ENCODE measurements around the gene CPPED1. TPM values are rescaled to one million over a fixed set of nuclear protein-coding genes. Genes with fewer than 3 reads are reported as not detected.

CPPED1 gene
- total RNA-seq, 1 experiment from 2014 or later: 15.3 TPM

DNA sequence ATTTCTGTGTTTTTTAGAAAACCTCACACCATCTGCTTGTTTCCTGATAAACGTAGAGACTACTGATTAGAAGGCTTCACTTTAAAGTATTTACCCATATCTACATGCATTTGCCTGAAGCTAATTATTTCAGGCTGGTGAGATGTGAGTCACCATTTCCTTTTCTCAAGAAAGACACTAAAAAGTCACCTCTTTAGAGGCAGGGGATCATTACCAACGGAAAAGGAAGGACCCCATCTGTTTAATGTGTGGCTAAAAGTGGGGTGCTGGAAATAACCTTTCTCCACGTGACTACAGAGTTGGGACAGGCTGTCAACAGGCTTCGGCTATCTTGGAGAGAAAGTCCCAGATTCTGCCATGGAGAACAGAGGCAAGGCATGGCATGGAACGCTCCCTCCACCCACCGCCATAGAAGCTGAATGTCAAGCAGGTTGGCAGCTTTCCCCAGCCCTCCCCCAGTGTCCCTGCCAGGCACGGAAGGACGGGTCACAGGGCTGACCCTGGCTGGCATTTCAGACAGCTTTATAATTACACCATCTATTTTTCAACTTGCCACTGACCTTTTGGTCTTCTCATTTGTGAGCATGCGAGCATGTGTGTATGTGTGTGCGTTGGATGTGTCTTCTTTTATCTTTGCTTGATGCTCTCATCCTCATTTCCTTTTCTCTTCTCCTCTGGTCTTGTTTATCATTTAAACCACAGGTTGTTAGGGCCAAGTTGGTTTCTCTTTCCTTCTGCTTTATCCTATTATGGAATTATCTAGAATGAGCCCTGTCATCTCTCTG is 157.0 kb downstream of the CPPED1 start:
- peak; percentile 39 for DNase-seq (ENCODE audit: low spot score)

DNA sequence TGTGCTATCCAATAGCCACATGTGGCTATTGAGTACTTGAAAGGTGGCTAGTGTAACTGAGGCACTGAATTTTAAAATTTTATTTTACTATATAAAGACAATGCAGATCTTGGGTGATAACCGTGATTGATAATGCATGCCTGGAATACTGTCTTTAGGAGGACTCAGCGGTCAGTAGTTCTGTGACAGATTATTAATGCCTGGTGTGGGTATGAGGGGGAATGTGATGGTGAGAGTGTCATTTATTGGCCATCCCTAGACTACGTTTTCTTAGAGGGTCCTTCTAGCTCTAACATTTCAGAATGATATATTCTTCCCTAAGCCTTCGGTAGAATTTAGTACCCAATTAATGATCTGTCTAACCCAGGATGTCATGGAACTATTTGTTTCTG is 157.6 kb downstream of the CPPED1 start:
- DNase-seq (ENCODE audit: low spot score): no peak

DNA sequence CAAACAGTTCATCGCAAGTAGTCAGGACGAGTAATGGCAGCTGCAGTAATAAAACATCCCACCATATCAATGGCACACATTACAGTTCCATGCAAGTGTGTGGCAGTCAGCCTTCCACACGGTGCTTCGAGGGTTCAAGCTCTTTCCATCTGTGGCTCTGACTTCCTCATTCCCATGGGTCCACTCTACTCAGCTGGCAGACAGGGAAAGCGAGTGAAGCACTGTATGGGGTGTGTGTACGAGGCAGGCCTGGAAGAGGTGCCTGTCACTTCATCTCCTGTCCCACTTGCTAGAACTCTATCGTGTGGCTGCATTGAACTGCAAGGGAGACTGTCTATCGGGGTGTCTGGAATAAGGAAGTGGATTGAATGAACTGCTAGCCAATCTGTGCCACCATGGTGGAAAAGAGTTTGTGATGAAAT is 160.6 kb downstream of the CPPED1 start:
- DNase-seq (ENCODE audit: low spot score): no peak

DNA sequence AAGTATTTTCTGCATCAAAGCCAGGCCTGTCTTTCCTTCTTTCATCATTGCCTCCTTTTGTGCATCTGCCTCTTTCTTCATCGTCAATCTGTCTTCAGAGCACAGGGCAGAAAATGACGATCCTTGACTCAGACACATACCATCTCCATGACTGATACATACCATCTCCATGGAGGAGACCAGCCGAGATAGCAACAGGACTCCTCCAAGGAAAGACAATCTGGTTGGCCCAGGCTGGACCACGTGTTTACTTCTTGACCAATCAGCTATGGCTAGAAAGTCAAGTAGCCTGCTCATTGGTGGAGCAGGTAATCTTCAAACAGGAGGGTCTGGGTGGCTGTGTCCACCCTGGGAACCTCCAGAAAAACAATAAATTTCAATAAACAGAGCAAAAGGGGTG is 164.6 kb downstream of the CPPED1 start:
- peak; percentile 13 for DNase-seq (ENCODE audit: low spot score)

DNA sequence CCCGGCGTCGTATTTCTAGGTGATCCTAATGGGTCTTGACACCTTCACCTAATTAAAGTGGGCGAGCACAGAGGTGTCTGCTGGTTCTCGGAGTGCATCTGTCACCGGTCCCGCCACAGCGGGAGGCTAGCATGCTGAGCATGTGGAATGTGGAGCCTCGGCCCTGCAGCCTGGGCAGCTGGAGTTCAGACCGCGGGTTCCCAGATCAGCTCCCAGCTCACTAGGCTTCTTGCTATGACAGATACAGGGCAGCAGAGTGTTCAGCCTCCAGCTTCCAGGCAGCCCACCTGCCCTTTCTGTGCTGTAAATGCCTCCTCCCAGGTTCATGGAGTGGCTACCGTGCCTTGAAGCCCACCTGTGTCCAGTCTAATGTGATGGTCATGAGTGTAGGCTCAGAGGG is 166.7 kb downstream of the CPPED1 start:
- no peak for DNase-seq (ENCODE audit: low spot score)

DNA sequence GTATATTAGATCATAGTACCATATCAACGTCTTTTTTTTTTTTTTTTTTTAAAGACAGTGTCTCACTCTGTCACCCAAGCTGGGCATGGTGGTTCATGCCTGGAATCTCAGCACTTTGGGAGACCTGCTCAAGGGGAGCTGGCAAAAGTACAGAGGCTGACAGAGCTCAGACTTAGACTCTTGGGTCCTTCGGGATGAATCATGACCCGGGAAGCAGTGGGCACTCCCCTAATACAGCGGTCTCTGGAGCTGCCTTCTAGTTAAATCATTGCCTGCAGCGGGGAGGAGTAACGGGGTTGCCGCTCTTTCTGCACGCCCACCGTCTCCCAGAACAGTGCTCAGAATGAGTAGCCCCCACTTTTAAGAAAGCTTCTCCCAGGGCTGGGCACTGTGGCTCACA is 174.4 kb downstream of the CPPED1 start:
- no peak for DNase-seq (ENCODE audit: low spot score)

DNA sequence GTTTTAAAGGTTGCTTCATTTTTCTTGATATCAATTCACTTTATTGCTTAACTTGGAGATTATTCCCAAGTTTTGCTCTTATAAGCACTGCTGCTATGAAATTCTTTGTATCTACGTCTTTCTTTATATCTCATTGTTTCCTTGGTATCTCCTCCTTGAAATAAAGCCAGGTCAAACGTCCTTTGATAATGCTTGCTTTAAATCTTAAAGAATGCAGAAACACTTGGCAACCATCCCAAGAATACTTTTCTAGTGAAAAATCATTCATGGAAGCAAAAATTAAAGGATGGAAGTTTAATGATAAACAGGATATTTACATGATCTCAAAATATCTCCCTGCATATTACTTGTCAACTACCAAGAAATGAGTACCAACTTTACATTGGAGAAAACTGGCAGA is 175.2 kb downstream of the CPPED1 start:
- DNase-seq (ENCODE audit: low spot score): no peak

DNA sequence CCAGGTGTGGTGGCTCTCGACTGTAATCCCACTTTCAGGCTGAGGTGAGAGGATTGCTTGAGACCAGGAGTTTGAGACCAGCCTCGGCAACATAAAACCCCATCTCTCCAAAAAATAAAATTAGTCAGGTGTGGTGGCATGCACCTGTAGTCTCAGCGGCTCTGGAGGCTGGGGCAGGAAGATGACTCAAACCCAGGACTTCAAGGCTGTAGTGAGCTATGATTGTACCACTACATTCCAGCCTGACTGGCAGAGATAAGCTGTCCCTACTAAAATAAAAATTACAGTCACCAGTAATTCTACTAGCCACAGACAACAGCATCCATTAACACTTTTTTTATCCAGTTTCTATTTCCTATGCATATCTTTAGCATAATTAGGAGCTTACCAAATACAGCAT is 176.3 kb downstream of the CPPED1 start:
- no peak for DNase-seq (ENCODE audit: low spot score)

DNA sequence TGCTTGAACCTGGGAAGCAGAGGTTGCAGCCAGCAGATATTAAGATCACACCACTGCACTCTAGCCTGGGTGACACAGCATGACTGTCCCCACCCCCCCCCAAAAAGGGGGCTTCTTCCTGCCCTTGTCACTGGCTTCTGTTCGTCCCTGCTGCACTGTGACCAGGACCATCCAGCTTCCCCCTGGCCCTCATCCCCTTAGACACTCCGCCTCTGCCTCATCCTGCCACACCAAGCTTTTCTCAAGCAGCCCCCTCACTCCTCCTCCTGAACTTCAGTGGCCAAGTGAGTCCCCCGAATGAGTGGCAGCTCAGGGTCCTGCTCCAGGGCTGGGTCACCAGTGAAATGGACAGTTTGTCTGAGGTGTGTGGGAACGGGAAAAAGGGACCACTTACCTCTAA is 177.3 kb downstream of the CPPED1 start:
- DNase-seq (ENCODE audit: low spot score): no peak

DNA sequence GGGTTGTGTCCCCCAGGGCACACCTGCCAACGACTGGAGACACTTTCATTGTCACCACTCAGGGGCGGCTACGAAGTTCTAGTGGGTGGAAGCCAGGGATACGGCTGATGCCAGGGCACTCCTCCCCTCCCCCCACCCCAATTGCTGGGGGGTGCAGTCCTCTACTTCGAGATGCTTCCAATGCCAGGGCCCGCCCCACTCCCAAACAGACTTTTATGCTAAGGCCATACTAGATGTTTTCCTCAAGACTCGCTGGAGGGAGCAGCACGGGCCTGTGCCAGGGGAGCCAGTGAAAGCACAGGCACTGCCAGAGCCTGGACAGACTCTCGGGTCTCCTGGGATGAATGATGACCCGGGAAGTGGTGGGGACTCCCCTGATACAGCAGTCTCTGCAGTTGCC is 178.0 kb downstream of the CPPED1 start:
- DNase-seq (ENCODE audit: low spot score): no peak

DNA sequence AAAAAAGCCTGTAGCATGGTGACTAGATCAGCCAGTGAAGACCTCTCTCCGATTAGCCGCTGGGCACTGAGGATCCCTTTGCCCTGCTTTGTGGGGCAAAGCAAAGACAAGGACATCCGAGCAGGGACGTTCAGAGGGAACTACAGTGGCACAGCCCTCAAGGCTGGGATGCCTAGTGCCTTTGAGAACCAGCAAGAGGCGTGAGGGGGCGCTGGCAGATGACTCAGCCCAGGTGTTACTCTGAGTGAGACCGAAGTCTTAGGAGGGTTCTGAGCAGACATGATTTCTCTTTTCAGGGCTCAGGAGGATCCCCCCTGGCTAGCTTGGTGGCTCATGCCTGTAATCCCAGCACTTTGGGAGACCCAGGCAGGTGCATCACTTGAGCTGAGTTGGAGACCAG is 178.6 kb downstream of the CPPED1 start:
- DNase-seq (ENCODE audit: low spot score): no peak

DNA sequence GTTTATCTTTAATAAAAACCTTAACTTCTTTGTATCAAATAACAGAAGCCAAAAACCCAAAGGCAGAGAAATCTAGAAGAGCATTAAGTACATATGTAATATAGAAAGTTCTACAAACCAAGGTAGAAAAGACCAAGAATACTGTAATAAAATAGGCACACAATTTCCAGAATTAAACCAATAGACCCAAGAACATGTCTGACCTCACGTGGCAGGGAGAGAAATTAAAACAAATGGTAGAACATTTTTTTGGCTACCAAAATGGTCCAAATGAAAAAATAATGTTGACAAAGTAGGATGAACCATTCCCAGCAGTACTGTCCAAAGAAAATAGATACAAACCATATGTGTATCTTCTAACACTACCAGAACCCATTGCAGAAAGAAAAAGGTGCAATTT is 183.5 kb downstream of the CPPED1 start:
- DNase-seq (ENCODE audit: low spot score): no peak

DNA sequence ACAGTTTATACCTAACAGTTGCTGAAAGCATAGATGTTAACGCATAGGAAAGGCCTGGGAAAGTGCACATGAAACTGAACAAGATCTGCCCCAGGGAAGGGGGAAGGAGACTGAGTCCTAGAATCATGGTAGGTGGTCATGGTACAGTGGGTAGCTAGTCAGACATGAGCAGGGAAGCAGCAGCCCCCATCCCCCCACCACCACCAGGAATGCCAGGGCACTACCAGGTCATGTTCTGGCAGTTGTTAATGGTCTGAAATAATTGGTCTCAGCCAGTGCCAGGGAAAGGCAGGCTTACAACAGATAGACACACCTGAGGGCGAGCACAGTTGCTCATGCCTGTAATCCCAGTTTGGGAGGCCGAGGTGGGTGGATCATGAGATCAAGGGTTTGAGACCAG is 185.2 kb downstream of the CPPED1 start:
- DNase-seq (ENCODE audit: low spot score): no peak

DNA sequence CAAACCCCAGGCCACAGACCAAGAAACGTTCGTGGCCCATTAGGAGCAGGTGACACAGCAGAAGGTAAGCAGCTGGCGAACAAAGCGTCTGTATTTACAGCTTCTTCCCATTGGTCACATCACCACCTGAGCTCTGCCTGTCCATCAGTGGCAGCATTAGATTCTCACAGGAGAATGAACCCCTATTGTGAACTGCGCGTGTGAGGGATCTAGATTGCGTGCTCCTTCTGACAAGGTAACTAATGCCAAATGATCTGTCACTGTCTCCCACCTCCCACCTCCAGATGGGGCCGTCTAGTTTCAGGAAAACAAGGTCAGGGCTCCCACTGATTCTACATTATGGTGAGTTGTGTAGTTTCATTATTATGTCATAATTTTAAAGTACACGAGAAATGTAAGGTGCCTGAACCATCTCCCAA is 186.3 kb downstream of the CPPED1 start:
- no peak for DNase-seq (ENCODE audit: low spot score)

DNA sequence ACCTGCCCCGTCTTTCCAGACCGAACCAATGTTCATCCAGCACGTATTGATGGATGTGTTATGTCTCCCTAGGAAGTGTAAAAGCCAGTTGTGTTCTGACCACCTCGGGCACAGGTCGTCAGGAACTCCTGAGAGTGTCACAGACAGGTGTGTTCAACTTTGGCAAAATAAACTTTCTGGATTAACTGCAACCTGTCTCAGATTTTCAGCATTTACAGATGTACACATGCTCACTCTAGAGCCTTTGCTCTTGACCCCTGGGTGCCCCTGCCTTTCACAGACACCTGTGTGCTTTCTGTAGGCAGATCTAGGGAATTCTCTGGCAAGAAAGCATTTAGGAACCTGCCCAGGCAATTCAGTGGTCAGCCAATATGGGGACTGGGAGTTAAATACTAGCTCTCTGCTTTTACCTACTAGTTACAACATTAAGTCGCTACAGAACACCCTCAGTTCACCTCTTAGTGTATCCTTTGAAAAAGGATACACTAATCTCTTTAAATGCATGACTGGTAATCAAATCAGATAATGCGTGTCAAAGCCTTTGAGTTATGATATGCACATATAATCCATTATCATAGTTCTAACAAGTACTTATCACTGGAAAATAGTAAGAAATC is 188.9 kb downstream of the CPPED1 start:
- no peak for DNase-seq (ENCODE audit: low spot score)

DNA sequence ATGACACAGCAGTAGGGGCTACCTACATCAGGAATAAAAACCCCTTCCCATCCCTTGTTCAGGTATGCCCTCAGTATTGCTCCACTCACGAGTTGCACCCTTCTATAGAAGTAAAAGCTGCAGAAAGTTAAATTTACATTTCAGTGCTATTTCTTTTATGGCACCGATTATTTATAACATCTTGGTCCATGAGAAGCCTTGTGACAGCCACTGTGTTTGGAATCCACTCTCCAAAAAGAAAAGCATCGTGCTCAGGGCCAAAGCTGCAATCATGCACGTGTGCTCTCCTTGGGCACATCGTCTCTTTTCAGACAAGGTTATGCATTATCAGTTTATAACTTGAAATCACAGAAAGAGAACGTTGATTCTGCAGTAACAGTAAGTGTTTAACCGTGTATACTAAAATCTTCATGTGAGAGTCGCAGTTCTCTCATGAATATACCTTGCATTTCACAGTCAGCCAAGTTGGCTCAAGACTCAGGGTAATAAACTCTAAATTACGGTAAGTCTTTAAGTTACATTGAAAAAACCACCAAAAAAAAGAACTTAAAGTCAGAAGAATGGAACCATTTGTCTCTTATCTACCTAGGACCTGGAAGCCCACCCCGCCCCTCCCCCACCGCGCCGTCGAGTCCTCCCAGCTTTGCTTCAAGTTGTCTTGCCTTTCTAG is 189.6 kb downstream of the CPPED1 start:
- DNase-seq (ENCODE audit: low spot score): no peak

DNA sequence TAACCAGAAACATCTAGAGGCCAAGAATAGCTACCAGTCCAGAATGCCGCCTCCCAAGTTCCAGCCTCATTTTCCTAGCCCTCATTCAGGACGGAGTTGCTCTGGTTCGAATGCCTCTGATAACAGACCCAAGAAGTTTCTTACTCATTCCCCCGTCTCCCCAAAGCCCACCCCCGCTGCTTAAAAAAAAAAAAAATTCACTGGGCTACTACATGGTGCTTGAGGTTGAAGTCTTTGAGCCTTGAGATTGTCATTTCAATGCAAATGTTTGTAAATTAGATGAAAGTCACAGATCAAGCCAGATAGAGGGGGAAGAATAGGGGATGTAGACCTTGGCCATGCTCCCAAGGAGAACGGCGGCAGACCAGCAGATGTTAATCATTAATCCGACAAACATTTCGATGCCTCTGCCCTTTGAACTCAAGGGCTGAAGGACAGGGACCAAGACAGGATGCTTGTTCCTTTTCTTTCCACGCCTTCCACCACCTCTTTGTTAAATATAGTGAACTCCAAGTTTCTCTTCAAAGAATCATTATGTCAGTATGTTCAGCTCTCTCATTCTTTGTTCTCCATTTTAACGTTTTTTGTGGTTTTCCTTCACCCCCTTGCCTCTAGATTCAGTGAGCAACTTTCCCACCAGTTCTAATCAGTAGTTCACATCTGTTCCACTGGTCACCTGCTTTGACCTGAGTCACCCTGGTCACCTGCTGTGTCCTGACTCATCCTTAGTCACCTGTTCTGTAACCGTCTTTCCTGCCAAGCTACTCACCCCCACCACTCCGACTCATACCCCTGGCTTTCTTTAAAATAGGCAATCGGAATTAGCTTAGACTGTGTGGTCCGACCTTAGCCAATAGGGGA is 190.3 kb downstream of the CPPED1 start:
- DNase-seq (ENCODE audit: low spot score): peak; percentile 29

DNA sequence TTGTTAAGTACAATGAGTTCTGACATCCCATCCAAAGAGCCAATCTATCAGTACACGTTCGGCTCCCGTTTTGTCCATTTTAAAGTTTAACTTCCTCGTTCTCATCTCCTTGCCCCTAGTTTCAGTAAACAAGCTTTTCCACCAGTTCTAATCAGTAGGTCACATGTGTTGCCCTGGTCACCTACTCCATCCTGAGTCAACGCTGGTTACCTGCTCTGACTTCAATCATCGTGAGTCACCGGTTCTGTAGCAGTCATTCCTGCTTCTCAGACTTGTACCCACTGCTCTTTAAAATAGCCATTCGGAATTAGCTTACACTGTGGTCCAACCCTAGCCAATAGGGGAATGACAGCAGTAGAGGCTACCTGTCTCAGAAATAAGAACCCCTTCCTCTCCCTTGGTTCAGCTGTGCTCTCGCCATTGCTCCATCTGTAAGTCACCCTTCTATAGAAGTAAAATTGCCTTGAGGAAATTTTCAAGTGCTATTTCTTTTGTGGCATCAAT is 191.0 kb downstream of the CPPED1 start:
- DNase-seq (ENCODE audit: low spot score): no peak

DNA sequence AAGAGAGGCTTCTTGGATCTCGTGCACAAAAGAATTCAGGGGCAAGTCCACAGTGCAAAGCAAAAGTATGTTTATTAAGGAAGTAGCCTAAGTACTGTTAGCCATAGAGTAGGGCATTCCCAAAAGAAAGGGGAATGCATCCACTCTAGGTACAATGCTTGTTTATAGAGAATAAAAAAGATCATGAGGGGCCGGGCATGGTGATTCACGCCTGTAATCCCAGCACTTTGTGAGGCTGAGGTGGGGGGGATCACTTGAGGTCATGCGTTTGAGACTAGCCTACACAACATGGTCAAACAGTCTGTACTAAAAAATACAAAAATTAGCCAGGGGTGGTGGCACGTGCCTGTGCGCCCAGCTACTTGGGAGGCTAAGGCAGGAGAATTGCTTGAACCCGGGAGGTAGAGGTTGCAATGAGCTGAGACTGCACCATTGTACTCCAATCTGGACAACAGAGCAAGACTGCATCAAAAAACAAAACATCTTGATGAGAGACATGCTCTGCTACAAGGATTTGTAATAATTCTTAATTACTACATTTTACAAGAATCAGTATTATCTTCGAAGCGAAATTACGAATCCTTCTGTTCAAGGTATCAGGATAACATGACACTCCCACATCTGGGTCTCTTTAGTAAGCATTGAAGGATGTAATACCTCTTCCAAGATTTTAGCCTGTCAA is 191.6 kb downstream of the CPPED1 start:
- DNase-seq (ENCODE audit: low spot score): no peak

DNA sequence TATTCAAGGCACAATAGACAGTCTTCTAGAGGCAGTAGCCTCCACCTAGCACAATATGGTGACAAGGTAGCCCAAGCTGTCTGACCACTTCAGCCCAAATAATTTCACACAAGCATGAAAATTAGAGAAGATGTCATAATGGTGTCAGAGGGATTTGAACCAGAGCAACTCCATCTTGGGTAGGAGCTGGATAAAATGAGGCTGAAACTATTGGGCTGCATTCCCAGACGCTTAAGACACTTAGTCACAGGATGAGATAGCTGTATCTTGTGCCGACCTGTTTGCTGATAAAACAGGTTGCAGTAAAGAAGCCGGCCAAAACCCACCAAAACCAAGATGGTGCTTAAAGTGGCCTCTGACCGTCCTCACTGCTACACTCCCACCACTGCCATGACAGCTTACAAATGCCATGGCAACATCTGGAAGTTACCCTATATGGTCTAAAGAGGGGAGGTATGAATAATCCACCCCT is 192.6 kb downstream of the CPPED1 start:
- DNase-seq (ENCODE audit: low spot score): no peak
